ENCODE results near the gene P2RY12.

Gene P2RY12

GRCh38 chr3:151384741-151385174, at the start of gene P2RY12:
Gene P2RY12, minus strand, starts transcription at chr3:151384753. Its CDS starts 45,908 bp downstream, at chr3:151338845.
- DNase-seq = no peak

- no peak for DNase-seq
These were observed 48.2 kb upstream of the P2RY12 start for GRCh38 chr3:151432616-151433372.

DNA sequence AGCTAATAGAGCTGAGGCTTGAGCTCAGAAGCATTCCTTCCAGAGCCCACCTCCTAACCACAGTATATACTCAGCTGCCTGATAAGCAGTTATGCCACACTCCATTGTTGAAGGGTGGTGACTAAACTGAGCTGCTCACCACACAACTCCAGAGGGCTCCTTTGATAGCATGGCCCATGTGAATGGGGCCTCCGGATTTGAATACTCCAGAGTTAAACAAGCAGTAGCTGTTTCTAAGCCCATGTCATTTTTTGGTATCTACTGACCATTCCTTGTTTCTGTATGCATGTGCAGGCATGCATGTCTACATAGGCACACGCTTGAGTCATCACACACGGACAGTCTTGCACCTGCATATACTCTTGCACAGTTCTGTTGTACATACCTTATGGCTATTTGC, 47.4 kb upstream of the P2RY12 start:
- DNase-seq = no peak

DNA sequence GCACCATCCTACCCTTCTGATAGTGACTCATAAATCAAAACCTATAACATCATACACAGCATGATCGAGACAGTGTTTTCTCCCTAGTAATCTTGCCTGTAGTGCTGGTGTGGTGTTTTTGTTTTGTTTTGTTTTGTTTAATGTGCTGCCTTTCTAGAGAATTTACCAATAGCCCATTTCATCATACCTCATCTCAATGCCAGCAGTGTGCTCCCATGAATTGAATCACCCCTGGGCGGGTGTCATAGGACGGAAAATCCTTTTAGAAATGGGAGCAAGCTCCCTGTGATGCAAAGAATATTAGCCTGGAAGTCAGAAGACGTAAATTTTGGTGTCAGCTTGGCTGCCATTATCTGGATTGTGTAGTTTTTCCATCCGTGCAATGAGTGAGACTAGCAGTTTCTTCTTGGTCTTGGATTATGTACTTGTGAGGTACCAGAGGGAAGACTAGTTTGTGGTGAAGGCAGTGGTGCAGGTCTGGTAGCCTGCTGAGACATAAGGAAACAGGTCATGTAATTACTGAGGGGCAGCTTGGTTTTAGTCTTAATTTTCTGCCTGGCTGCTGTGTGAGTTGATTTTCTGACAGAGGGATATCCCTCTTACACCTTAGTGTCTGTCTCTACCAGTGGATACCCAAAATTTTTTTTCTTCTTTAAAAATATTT, 46.4 kb upstream of the P2RY12 start:
- no peak for DNase-seq

GRCh38 chr3:151428386-151428785, 43.8 kb upstream of the P2RY12 start:
- DNase-seq = no peak

DNA sequence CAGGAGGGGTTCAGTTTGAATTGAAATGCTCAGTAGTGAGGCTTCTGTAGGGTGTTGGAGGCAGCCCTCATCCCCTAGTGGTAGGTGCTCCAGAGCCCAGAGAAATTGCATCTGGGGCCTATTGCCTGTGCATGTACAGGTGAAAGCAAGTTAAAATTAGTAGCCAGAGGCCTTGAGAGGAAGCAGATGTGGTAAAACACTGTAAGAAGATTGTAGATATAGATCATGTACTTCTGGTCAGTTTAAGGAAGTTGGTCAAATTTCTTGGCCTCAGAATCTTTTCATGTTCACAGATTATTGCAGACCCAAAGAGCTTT, 41.7 kb upstream of the P2RY12 start:
- DNase-seq = no peak

DNA sequence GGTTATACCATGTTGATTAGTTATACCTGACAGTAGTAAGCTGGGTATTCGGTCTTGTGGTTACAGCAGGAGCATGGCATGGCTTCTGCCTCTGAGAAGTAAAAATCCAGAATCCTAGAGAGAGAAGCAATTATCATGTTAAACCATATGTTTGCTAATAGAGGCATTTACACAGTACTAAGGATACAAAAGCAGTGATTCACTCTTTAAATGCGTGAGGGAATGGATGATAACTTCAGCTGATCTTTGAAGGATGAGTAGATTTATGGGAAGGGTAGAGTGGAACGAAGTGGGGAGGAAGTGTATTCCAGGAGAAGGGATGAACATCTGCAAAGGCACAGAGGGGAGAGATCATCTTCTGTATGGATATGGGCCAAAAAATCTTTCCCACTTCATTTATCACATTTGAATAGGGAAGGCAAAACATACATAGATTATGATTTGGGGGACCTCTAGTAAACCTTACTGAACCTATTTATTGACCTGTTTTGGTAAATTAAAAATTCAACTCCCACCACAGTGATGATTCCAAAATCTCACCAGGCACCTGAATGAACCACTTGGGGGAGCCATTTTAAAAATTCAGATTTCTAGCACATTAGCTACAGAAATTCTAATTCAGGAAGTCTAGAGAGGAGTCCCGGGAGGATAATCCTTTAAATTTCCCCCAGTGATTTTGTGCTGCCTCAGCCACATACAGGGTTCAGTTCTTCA, 41.2 kb upstream of the P2RY12 start:
- DNase-seq = no peak

- no peak for DNase-seq
These were observed 38.5 kb upstream of the P2RY12 start for GRCh38 chr3:151423091-151423490.

DNA sequence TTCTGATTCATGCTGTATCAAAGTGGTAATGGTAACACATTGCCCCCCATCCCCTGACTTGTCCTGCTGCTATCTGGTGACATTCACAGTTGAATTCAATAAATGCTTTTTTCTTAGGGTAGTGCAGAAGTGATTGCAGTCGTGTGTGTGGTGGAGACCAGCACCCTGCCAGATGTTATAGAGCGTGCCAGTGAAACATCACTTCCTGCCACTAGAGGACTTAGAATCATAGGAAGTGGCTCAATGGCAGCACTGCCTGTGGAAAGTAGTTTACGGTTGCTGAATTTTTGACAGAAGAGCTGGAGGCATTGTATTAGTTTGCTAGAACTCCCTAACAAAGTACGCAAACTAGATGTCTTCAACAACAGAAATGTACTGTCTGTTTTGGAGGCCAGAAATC, 37.4 kb upstream of the P2RY12 start:
- DNase-seq = no peak

DNA sequence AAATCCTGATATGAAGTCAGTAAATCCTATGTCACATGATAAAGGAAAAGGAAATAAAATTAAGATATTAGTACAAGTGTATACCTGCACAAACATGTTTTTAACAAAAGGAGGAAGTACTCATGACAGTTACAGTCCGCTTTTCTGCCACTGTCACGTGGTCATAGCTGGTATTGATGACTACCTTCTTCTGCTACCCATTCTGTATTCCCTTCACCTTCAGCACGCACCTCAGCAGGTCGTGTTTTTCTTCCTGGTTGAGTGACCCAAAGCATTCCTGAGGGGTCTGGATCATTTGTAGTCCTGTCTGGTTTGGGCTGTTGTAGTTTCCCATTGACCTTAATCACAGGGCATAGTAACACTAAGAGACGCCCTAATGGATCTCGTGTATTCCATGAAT, 35.3 kb upstream of the P2RY12 start:
- no peak for DNase-seq

GRCh38 chr3:151415289-151415688, 30.7 kb upstream of the P2RY12 start:
- no peak for DNase-seq

DNA sequence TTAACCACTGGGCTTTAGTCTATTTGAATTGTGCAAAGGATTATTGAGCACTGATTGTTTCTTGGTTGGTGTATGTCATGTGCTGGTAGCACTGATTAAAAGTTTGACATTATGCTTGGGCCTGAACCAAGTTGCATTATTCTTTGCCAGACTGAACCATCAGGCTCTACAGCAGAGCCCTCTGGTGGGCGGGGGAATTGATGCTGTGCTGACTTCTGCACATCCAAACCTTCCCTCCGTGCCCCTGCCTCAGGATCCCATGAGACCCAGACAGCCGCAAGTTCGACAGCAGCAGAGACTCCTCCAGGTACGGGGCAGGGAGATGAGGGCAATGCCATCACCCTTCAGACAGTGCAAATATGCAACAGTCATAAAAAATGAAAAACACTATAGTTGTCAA, 28.4 kb upstream of the P2RY12 start:
- no peak for DNase-seq

GRCh38 chr3:151410891-151411559, 26.5 kb upstream of the P2RY12 start:
- no peak for DNase-seq

DNA sequence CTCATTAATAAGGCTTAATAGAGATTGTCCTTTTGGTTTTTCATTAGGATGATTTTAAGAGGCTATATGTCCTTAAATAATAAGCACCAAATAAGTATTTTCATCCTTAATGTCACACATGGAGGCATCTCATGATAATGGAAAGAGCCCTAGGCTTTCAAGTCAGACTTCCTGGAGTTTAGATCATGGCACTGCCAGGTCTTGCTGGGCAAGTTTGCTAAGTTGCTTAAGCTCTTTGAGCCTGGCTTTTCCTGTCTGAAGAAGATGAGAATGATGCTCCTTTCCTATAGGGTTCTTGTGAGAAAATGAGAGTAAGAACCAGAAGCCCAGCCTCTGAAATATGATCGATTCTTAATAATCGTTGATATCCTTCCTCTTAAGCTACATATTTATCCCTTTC, 23.4 kb upstream of the P2RY12 start:
- no peak for DNase-seq

GRCh38 chr3:151404316-151404715, 19.8 kb upstream of the P2RY12 start:
- no peak for DNase-seq

DNA sequence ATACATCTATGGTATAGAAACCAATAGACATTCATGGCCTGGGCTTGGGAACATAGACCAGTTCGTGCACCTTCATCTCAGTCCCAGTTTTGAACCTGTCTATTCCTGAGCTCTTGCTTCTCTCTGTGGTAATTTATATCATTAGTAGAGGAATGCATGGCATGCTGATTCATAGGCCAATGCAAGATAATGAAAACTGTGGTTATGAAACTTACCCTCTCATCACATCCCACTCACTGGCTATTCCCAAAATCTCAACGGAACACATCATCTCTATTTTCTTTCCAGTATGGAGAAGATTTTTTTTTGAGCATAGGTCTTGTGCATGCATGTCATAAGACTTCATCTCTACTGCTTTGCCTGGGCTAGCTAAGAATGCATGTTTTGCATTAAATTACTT, 18.7 kb upstream of the P2RY12 start:
- DNase-seq = no peak

- no peak for DNase-seq
These were observed 17.8 kb upstream of the P2RY12 start for GRCh38 chr3:151402349-151402748.

GRCh38 chr3:151400341-151400740, 15.8 kb upstream of the P2RY12 start:
- no peak for DNase-seq

GRCh38 chr3:151398895-151399294, 14.3 kb upstream of the P2RY12 start:
- DNase-seq = no peak

- no peak for DNase-seq
These were observed 11.3 kb upstream of the P2RY12 start for GRCh38 chr3:151395806-151396205.

DNA sequence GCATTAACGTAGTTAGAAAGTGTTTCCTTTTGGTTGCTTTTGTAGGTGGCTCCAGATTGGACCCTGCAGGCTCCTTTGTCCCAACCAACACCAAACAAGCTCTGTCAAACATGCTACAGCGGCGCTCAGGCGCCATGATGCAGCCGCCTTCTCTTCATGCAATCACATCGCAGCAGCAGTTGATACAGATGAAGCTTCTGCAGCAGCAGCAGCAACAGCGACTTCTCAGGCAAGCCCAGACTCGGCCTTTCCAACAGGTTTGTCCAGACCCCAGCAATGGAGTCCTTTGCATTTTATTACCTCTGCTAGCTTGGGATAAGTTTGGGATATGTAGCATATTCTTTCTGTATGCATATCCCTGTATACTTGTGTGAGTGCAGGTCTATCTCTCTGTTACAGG, 10.1 kb upstream of the P2RY12 start:
- DNase-seq = no peak

DNA sequence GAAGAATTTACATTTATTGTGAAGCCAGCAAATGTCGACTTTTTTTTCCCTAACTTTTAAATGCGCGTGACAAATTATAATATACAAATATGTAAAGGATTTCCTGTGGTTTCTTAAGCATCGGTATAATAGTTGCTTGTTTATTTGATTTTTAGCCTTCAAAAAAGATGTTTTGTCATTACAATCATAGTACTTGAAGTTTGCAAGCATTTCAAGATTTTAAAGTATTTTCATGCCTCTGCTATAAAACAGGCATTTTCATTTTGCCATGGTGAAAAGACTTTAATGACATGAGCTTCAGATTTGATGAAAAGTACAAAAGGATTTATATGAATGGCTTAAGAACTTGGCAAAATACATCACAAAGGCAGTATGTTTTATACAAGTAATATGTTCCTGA, 9.4 kb upstream of the P2RY12 start:
- DNase-seq = no peak

- DNase-seq = no peak
These were observed 8.7 kb upstream of the P2RY12 start for GRCh38 chr3:151393146-151393830.

All from DMS 273 treated with DMSO at 0.1 percent for 48 hours (cell line).